GM18499 (cell line): ENCODE data around the gene ADORA1.

Source experiments
- ATAC-seq: cut with Tn5 transposase; IDR thresholded peaks from one replicate; pipeline ENCODE4 v1.9.1; 2021; ENCODE audit warnings: moderate number of reproducible peaks; ENCODE audit not compliant: insufficient read depth, unreplicated experiment

The ADORA1 gene

DNA sequence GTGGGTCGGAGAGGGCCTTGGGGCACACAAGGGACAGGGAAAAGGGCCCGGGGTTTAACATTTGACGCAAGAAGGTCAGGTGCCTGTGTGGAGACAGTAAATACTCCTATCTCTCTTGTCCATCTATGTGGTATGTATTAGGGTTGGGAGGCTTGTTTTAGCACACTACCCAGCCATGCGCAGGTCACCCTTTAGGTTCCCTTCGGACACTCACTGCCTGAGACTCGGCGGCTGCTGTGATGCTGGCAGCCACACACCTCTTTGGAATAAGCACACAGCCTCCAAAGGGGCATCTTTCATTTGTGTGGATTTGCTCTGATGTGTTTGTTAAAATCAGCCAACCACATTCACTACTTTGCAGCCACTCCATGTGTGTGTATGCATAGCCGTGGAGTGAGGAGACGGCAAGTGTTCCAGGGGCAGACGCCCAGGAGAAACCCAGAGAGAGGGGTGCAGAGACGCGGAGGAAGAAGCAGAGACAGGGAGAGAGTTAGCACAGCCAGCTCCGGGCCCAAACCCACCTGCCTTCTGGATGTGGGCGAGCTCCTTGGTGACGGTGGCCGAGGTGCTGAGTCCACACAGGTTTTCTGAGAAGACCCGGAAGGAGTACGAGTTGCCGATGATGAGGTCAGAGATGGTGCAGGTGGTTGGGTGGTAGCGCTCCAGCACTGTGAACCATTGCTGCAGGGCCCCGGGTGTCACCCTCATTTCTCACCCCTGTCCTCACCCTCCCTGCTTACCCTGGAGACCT lies 42.4 kb downstream of the ADORA1 start:
- ATAC-seq, result no peak

DNA sequence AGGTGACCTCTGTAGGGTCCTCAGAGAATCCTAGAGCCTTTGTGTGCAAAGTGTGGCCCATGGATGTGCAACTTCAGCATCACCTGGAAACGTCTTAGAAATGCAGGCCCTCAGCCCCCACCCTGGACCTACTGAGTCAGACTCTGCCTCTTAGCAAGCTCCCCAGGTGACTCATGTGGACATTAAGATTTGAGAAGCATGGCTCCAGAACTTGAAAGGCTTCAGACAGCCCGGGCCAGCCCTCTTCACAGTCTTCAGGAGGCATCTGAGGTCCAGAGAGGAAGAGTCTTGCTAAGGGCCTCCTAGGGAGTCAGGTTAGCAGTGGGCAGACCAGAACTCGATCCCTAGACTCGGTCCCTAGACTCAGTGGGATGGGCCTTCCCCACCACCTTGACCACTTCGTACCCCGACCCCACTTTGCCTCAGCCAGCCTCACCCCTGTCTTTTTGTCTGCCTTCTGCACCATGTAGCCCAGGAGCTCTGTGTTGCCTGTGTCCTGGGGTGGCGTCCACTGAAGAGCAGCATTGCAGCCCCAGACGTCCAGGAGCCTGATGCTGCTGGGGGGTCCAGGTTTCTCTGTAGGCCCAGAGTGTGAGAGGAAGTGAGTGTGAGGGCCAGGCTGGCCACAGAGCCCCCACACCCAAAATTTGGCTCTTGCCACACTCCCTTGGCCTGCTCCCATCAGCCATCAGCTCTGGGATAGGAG lies 43.3 kb downstream of the ADORA1 start:
- no peak for ATAC-seq

DNA sequence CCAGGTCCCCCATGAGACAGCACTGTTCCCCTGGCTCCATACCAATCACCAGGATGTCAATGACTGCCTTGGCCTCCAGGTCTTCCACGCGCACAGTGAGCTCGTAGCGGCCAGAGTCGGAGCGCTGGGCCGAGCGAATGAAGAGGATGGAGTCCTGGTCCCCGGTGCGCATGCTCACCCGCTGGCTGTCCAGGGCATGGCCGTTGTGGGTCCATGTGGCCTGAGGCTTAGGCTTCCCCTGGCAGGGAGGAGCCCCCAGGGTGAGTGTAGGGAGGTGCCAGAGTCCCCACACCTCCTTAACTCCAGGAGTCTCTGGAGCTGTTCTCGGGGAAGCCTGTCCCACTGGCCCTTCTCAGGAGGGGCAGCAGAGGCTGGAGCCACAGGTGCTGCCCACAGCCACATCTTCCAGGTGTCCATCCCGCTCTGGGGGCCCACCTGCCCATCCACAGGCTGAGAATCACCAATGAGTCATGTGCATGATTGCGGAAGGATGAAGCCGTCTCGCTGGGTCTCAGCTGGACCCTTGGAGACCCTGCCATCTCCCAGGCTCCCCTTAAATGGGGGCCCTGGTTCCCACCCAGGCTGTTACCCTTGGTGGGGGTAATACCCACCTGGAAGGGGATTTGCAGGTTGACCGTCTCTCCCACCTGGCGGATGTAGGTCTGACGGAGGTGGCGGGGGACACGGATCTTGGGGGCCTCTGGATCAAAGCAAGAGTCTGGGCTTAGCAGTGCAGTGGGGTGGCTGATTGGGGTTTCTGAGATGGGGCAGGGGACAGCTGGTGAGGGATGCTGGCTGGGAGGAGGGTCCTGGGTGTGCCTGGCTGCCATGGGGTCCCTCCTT lies 44.0 kb downstream of the ADORA1 start:
- ATAC-seq, result no peak

DNA sequence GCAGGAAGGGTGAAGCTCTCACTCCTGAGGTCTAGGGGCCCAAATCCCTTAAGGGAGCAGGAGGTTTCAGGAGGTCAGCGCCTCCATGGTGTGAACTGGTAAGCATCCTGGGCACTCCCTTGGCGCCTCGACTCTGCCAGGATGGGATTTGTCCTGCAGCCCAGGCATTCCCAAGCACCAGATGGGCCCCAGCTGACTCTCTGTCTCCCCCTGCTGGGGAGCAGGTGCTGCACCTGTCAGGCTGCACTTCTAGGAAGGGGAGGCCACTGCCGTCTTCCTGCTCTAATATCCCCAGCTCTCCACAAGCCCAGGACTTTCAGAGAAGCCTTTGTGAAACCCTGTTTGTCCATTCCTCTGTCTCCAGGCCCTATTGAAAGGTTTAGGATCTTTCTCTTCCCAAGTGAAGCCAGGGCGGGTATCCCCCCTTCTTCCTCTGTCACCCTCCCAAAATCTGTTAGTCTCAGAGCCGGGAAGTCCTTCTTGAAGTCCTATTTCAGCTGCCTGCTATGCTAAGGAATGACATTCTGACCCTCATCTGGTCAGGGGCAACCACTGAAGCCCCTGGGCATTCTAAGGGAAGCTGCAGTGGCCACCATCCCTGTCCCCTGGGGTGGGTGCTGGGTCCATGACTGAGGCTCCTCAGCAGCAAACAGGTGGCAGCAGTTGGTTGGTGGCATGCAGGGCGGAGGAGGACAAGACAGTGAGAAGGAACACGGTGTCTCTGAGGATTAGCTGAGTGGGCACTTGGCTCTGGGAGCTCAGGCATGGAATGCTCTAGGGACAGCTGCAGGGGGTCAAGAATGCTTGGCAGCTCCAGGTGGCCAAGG lies 44.9 kb downstream of the ADORA1 start:
- no peak for ATAC-seq

DNA sequence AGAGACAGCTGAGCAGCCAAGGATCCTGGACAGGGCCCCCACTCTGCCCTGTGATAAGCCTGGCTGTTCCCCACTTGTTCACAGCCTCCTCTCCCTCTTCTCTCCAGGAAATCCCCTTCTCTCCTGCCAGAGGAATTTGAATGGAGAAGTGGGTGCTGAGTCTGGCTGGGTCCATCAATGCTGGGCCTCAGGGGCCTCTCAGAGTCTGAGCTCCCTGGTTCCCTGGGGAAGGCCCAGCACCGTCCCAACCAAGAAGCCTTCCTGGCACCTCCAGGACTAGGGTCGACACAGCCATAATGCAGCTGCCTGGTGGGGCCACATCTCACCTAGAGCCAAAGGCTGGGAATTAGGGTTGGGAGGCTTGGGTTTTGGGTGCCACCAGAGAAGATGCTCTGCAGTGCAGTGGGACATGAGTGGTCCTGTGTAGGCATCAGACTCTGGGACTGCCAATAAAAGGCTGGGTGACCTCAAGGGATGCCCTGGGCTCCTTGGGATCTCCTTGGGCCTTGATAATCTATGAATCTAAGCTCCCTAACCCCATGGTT lies 45.6 kb downstream of the ADORA1 start:
- ATAC-seq, result no peak

DNA sequence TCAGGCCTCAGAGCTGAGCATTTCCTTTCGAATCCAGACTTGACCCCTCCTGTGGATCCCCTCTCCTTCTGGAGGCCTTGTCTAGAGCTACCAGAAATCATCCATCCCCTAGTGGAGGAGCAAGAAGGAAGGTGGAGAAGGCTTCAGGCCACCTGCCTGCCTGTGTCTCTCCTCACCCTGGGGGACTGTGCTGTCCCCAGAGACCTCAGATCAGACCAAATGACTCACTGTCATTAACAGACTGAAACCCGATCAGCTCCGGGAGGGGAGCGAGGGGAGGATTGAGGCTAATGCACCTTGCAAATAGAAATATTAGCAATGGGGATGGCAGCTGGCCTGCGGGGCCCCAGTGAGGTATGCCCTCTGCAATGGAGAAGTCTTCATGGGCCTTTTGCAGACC lies 46.0 kb downstream of the ADORA1 start:
- peak; percentile 79 for ATAC-seq

DNA sequence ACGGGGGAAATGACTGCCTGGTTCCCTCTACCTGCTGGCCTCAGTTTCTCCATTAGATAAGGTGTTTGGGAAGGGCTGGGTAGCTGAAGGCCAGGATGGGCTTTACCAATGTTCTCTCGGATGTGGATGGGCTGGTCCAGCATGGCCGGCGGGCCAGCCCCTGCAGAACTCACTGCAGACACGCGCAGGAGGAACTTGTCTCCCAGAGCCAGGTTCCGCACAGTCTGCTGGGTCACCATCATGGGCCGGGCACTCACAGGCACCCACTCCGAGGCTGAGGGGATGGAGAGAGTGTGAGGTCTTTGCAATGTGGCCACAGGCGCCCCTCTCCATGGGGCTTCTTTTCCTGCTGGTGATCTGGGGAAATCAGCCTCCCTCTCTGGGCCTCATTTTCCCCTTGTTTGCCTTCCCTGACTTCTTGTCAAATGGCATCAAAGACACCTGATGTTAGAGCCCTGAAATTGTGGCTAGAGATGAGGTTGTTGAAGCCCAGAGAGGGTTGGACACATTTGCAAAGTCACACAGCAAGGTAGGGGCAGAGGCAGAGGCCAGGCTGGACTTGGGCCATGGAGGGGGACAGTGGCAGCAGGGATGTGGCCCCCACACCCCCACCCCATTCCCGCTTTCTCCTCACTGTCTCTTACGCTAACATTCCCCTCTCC lies 46.9 kb downstream of the ADORA1 start:
- ATAC-seq, result no peak

DNA sequence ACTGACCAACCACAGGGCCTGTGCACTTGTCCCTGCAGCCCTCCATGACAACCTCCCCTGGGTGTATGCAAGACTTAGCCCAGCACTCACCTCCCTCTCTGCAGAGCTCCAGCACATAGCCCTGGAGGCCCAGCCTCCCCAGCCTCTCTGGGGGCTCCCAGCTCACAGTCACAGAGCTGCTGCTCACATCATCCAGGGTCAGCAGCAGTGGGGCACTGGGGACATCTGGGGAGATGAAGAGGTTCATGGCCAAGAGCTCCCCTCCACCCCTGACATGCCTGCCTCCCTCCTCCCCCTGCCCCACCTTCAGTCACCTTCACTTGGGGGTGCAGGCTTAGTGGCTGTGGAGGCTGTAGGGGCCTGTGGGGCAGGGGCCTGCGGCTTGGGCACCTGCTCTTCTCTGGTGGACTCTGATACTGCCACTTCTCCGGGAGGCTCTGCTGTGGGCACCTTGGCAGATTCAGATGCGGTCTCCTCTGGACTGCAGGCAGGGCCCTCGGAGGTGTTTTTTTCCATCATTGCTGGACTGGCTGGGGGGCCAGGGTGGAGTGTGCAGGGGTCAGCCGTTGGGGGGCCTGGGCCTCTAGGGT lies 47.8 kb downstream of the ADORA1 start, which contains the start of gene MYBPH:
Gene MYBPH (minus strand): TSS at position 590 of the 590 bp plus-strand sequence. CDS start 71 bp downstream, at position 519.
- no peak for ATAC-seq

DNA sequence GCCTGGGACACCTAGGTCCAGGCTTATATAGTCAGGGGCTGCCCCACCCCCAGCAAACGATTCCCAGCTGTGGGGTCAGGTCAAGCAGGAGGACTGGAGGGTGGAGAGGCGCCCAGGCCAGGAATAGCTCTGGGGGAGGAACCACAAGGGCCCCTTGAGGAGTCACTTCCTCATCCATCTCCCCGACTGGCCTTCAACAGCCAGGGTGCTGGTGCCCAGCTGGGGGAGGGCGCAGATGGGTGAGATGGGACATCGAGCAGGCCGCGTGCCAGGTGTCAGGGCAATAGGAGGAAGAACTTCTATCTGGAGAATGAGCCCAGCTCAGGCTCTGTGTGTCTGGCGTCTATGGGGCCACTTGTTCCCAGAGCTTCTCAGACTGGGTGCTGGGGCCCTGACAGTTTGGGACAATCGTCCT lies 48.3 kb downstream of the ADORA1 start:
- ATAC-seq, result no peak

DNA sequence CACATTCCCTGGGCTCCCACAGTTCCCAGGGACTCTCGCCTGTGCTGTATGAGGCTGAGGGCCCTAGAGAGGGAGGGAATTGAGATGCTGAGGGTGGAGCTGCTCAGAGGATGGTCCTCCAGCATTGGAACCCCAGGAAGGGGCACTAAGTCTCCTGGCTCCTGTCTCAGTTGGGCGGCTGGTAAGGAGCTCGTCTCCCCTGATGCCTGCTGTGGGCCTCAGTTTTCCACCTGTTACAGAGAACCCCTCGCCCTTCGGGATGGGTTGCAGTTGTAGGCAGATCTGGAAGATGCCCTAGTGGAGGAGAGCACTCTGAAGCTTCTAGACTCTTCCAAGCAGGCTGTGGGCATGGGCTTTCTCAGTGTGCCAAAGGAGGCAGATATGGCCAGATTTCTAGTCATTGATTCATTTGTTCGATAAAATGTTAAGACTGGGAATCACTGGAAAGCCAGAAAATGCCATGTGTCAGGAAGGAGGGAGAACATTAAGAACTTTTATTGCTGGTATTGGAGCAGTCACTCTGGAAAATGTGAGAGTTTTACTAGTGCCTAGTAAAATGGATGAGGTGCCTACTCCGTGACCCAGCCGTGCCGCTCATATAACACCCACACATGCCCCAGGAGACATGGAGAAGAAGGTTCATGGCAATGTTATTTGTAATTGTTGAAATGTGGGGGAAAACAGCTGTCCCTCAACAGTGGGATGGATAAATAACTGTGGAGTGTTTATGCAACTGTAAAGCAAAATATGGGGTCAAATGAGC lies 48.9 kb downstream of the ADORA1 start:
- ATAC-seq, result no peak

DNA sequence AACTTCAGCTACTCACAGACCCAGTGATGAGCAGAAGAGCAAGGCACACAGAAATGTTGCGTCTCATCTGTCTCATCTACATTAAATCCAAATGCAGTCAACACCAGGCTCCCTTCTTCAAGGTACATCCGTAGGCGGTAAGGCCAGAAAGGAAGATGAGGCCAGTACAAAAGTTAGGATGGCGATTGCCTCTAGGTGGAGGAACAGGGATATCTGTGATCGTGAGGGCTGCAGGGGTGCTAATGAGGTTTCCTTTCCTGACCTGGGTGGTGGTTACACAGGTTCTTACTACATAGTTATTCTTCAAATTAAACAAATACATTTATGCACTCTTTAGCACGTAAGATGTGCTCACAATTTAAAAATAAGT lies 49.5 kb downstream of the ADORA1 start:
- ATAC-seq, result no peak

DNA sequence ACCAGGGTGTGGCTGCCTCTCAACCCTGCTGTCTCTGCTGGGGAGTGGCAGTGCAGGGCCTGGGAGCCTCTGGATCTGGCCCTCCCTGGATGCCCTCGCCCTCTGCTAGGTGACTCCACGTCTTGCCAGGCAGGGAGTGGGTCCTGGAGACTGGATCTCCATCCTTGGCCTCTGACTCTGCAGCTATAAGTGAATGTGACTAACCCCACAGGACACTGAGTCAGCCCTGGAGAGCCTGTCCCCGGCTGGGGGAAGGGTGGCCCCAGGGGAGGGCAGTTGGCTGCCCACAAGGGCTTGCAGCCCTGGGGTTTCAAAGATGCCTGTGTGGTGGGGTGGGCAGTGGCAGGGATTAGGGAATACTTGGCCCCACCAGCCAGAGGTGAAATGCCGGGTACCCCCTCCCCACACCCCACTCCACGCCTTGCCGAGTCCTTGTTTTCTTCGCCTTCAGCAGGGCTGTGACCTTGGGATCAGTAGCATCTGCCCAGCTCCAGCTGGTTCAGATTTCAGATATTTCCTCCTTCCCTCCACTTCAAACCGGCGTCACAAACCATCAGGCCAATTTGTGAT lies 50.0 kb downstream of the ADORA1 start:
- no peak for ATAC-seq

DNA sequence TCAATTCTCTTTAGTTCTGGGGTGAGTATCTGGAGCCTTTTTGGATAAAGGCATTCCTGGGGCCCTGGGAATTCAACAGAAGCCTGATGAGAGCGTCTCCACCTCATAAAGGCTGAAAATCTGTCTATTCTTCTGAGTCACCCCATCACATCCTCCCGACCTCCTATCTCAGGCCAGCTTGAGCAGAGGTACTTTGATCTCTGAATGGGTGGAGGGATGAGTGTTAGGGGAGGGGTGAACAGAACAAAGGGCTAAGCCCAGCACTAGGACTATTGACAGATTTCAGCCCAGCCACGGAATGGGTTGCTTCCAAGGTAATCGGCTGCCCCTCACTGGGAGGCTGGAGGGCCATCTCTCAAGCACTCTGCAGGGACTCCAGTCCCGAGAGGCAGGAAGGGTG lies 50.6 kb downstream of the ADORA1 start:
- ATAC-seq, result no peak

DNA sequence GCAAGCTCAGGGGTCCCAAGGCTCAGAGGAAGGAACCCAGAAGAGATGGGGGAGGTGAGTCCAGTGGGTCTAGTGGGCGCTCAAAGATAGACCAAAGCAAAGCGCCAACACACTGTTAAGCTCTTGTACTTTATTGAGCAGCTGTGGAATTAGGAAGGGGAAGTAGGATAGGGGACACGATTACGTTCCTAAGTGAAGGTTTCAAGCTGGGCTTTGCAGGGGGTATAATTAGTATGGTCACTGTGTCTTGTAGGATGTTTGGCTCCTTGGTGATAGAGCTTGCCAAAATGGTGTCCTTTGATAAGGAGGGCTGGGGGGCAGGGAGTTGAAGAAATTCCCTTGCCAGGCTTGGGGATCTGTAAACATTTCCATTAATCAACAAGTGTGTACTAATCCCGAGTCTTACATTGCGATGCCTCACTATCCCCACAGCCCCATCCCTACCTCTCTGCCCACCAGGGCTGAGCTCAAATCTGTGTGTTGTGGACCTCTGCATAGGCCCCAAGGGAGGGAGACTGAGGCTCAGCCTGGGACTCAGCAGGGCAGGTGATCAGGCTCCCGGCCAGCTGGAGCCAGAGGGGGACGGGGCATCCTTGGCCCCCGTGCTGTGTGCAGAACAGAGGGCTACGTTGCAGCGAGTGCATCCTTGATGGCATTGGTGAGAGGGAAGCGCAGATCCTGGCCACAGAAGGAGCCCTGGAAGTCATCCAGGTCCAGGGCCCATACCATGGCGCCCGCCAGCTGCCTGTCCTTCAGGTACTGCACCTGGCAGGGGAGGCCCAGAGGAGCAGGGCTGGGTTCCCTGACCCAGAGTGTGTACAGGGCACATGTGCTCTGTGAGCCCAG lies 51.5 kb downstream of the ADORA1 start:
- no peak for ATAC-seq

DNA sequence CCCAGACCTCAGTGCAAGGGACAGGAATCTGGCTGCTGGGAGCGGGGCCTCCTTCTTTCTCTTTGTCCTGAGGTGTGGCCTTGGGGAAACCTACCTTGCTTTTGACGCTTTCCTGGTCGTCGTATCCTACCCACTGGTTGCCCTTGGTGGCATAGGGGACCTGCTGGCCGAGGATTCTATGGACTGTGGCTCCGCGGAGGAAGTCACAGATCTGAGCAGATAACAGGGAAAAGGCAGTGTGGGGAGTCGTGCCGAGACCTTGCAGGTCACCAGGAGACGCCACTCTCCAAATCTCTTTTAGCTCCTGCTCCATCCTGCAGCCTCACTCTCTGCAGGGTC lies 52.1 kb downstream of the ADORA1 start:
- ATAC-seq, result no peak

DNA sequence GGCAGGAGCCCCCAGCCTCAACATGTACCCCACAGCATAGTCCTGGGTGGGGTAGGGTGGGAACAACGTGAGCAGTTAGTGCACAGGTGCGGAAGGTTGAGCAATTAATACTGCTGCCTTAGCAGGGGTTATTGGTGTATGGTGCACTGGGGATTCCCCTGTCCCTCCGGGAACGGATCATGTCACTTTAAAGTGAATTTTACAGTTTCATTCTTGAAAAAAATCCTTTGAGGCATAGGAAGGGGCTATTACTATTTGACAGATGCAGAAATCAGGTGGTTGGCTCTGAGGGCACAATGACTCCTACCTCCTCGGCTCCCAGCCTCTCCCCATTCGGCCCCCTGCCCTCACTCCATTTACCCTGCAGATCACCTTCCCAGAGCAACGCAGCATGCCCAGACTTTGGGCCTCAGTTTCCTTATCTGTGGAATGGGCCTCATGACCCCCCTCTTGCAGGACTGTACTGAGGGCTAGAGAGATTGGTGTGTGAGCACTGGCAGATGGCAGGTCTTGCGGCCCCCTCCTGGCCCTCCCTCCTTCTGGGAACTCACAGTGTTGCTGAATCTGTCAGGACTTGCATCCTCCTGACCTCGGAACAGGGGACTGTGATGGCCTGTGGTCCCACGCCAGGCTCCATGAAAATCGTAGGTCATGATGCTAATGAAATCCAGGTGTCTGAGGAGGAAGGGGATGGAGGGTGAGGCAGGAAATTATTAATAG lies 53.2 kb downstream of the ADORA1 start:
- ATAC-seq, result no peak
